SK-N-SH treated with all-trans-retinoic acid at 6 μM for 48 hours (cell line): ENCODE results near the gene EMC1.

Experiments
- ATAC-seq: fragments of 200-7000 bp; cut with Tn5 transposase; 3 replicates; pipeline ENCODE4 v1.9.1; 2020; ENCODE audit warnings: mild to moderate bottlenecking, moderate library complexity
- ARNTL ChIP-seq: fragments of 450-650 bp; formaldehyde crosslinking; IDR thresholded peaks from 2 replicates; pipeline ENCODE4 v1.5.0; 2020; ENCODE audit warnings: low read depth, mild to moderate bottlenecking, moderate library complexity, borderline replicate concordance
- BACH2 ChIP-seq: fragments of 250-450 bp; sonication (Bioruptor Pico); IDR thresholded peaks from 2 replicates; pipeline ENCODE4 v1.9.0; 2021; ENCODE audit warnings: mild to moderate bottlenecking, borderline replicate concordance
- CSDC2 ChIP-seq: fragments of 250-450 bp; sonication (Bioruptor Pico); IDR thresholded peaks from 2 replicates; pipeline ENCODE4 v1.5.0; 2020; ENCODE audit warnings: mild to moderate bottlenecking, moderate library complexity
- CSRNP3 ChIP-seq: fragments of 250-450 bp; sonication (Bioruptor Pico); IDR thresholded peaks from 2 replicates; pipeline ENCODE4 v1.5.1; 2021; ENCODE audit warnings: mild to moderate bottlenecking, moderate library complexity
- ESRRG ChIP-seq: fragments of 250-450 bp; sonication (Bioruptor Pico); IDR thresholded peaks from 2 replicates; pipeline ENCODE4 v1.6.1; 2021; ENCODE audit warnings: mild to moderate bottlenecking
- ISL1 ChIP-seq: fragments of 250-450 bp; sonication (Bioruptor Pico); IDR thresholded peaks from 2 replicates; pipeline ENCODE4 v2.1.2; 2022; ENCODE audit warnings: mild to moderate bottlenecking, moderate library complexity
- OSR1 ChIP-seq: fragments of 250-450 bp; sonication (Bioruptor Pico); IDR thresholded peaks from 2 replicates; pipeline ENCODE4 v1.8.0; 2022; ENCODE audit warnings: moderate library complexity, mild to moderate bottlenecking, inconsistent platforms
- PATZ1 ChIP-seq: fragments of 250-450 bp; sonication (Bioruptor Pico); IDR thresholded peaks from 2 replicates; pipeline ENCODE4 v1.8.0; 2020; ENCODE audit warnings: mild to moderate bottlenecking, moderate library complexity, borderline replicate concordance
- POU6F1 ChIP-seq: fragments of 250-450 bp; sonication (Bioruptor Pico); IDR thresholded peaks from 2 replicates; pipeline ENCODE4 v1.8.0; 2021; ENCODE audit warnings: low read depth, mild to moderate bottlenecking, moderate library complexity, borderline replicate concordance
- PPARA ChIP-seq: fragments of 250-450 bp; sonication (Bioruptor Pico); IDR thresholded peaks from 2 replicates; pipeline ENCODE4 v1.5.0; 2020; ENCODE audit warnings: mild to moderate bottlenecking, borderline replicate concordance
- RARB ChIP-seq: fragments of 250-450 bp; sonication (Bioruptor Pico); IDR thresholded peaks from 2 replicates; pipeline ENCODE4 v1.8.0; 2021; ENCODE audit warnings: mild to moderate bottlenecking, moderate library complexity
- SNAI2 ChIP-seq: fragments of 250-450 bp; sonication (Bioruptor Pico); IDR thresholded peaks from 2 replicates; pipeline ENCODE4 v1.5.0; 2020; ENCODE audit warnings: mild to moderate bottlenecking, moderate library complexity
- TCF4 ChIP-seq: fragments of 250-450 bp; sonication (Bioruptor Pico); IDR thresholded peaks from 2 replicates; pipeline ENCODE4 v1.8.0; 2021; ENCODE audit warnings: mild to moderate bottlenecking, moderate library complexity, borderline replicate concordance
- TOX ChIP-seq: fragments of 250-450 bp; sonication (Bioruptor Pico); IDR thresholded peaks from 2 replicates; pipeline ENCODE4 v1.8.0; 2021; ENCODE audit warnings: mild to moderate bottlenecking, moderate library complexity, borderline replicate concordance
- TSHZ2 ChIP-seq: fragments of 250-450 bp; sonication (Bioruptor Pico); IDR thresholded peaks from 2 replicates; pipeline ENCODE4 v1.5.0; 2020; ENCODE audit warnings: mild to moderate bottlenecking, moderate library complexity
- ZC3H10 ChIP-seq: fragments of 250-450 bp; sonication (Bioruptor Pico); IDR thresholded peaks from 2 replicates; pipeline ENCODE4 v1.5.1; 2021; ENCODE audit warnings: mild to moderate bottlenecking, moderate library complexity
- ZFP30 ChIP-seq: fragments of 450-650 bp; formaldehyde crosslinking; IDR thresholded peaks from 2 replicates; pipeline ENCODE4 v1.5.0; 2022; ENCODE audit warnings: mild to moderate bottlenecking, moderate library complexity
- ZNF565 ChIP-seq: fragments of 450-650 bp; formaldehyde crosslinking; conservative IDR thresholded peaks from 2 replicates; pipeline ENCODE4 v1.5.0; 2020; ENCODE audit warnings: low read depth, mild to moderate bottlenecking, moderate library complexity
- ZNF70 ChIP-seq: fragments of 450-650 bp; formaldehyde crosslinking; IDR thresholded peaks from 2 replicates; pipeline ENCODE4 v1.5.0; 2020; ENCODE audit warnings: mild to moderate bottlenecking, moderate library complexity
- ZNF8 ChIP-seq: fragments of 450-650 bp; formaldehyde crosslinking; IDR thresholded peaks from 2 replicates; pipeline ENCODE4 v1.5.0; 2020; ENCODE audit warnings: mild to moderate bottlenecking, moderate library complexity

Gene EMC1

GRCh38 chr1:19212167-19212566 is 39.2 kb downstream of the EMC1 start:
- no peak for ATAC-seq
- TF ChIP-seq BACH2 (CRISPR knock-in tag) (no peak), ESRRG (CRISPR knock-in tag) (no peak), TOX (CRISPR knock-in tag) (no peak), POU6F1 (CRISPR knock-in tag) (no peak), TCF4 (CRISPR knock-in tag) (no peak), PPARA (no peak), ARNTL (CRISPR knock-in tag) (no peak), ZFP30 (no peak)

- ATAC-seq, result peak; percentile 6; the same call in 2 of the 3 replicates
- TF ChIP-seq ISL1 (CRISPR knock-in tag) (no peak), OSR1 (CRISPR knock-in tag) (no peak), TSHZ2 (CRISPR knock-in tag) (no peak), ZFP30 (no peak), ARNTL (CRISPR knock-in tag) (no peak), ZNF565 (CRISPR knock-in tag) (no peak), ZC3H10 (no peak), RARB (CRISPR knock-in tag) (no peak), PPARA (no peak), CSDC2 (no peak), CSRNP3 (CRISPR knock-in tag) (no peak)
Measured at GRCh38 chr1:19210772-19211549, 40.4 kb downstream of the EMC1 start.

GRCh38 chr1:19209990-19210771 is 41.1 kb downstream of the EMC1 start, which contains the start of gene UBR4:
UBR4 (minus strand) TSS chr1:19210266; CDS start chr1:19210248, 18 bp downstream.
- ATAC-seq, result peak; percentile 90
- TF ChIP-seq PATZ1 (no peak), SNAI2 (CRISPR knock-in tag) (no peak), ZNF565 (CRISPR knock-in tag) (no peak)
- TF ChIP-seq, all 23 proteins: peak for 0

- ATAC-seq, result peak; percentile 48
- no peak for TF ChIP-seq ZNF8 (CRISPR knock-in tag)
- no peak for TF ChIP-seq TCF4 (CRISPR knock-in tag)
- TF ChIP-seq ISL1 (CRISPR knock-in tag), result no peak
- TF ChIP-seq TOX (CRISPR knock-in tag), result no peak
- TF ChIP-seq ARNTL (CRISPR knock-in tag), result no peak
- TF ChIP-seq ZNF70, result no peak
- no peak for TF ChIP-seq PPARA
- TF ChIP-seq OSR1 (CRISPR knock-in tag), result no peak
- no peak for TF ChIP-seq PATZ1
- TF ChIP-seq TSHZ2 (CRISPR knock-in tag), result no peak
- no peak for TF ChIP-seq CSDC2
Measured at GRCh38 chr1:19209439-19209989, 41.8 kb downstream of the EMC1 start.
